BLaER1 (cell line): ENCODE measurements around the gene SALL2.

Source experiments
- H3K27ac ChIP-seq: shearing (Covaris generic); formaldehyde crosslinking; 2 replicates; pipeline ENCODE4 v1.8.1; 2022
- H3K27me3 ChIP-seq: shearing (Covaris generic); formaldehyde crosslinking; 2 replicates; pipeline ENCODE4 v1.8.1; 2022
- H3K36me3 ChIP-seq: shearing (Covaris generic); formaldehyde crosslinking; 2 replicates; pipeline ENCODE4 v1.8.1; 2022
- H3K4me1 ChIP-seq: shearing (Covaris generic); formaldehyde crosslinking; 2 replicates; pipeline ENCODE4 v1.8.1; 2022
- H3K4me2 ChIP-seq: shearing (Covaris generic); formaldehyde crosslinking; 2 replicates; pipeline ENCODE4 v1.8.1; 2022
- H3K4me3 ChIP-seq: shearing (Covaris generic); formaldehyde crosslinking; 2 replicates; pipeline ENCODE4 v1.8.1; 2022
- H3K9ac ChIP-seq: shearing (Covaris generic); formaldehyde crosslinking; 2 replicates; pipeline ENCODE4 v1.8.1; 2022
- H3K9me3 ChIP-seq: shearing (Covaris generic); formaldehyde crosslinking; 2 replicates; pipeline ENCODE4 v1.8.1; 2022
- H4K20me1 ChIP-seq: shearing (Covaris generic); formaldehyde crosslinking; 2 replicates; pipeline ENCODE4 v1.8.1; 2022
- Cebpa-rat ChIP-seq: shearing (Covaris generic); IDR thresholded peaks from 2 replicates; pipeline ENCODE4 v1.8.1; 2022

Gene SALL2

DNA sequence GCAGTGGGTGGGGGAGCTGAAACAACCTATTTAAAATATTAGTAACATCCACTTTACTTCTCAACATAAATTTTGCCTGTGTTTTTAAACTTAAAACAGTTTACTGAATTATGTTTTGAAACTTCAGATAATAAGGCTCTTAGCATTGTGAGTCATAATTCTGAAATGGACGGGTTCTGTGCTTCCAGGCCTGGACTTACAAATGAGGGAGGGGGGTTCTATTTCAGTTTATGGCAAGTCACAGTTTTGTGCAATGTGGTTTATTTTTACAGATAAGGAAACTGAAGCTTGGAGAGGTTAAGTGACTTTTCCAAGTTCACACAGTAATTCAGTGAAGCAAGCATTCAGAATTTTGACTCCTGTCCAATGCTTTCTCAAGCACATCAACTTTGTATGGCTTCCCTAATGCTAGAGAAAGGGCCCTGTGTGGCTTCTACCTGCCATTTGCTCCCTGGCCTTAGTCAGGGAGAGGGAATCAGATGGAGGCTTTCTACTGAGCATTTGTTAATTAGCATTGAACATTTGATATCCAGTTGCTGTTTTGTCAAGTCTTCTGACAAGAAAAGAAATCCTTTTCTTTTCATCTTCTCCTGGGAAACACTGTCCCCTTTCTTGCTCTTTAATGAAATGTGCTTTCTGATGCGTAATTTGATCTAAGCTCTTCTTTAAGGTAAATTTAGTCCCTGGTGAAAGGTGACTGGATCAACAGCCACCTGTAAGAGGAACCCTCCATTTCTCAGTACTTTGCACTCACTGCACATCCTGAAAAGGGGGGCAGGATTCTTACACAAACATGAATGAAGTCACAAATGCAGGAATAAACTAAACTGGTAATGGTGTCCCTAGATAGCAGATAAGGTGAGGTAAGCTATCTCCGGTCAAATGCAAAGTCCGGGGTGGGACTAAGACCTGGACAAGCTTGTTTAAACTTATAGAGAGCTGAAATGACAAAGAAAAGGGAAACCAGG, 2.5 kb upstream of the SALL2 start:
- H4K20me1 ChIP-seq: no peaks in the 10 kb centered on the region
- H3K27ac ChIP-seq: no peak overlapping the region
- no peak overlapping the region for H3K4me2 ChIP-seq
- no peaks in the 10 kb centered on the region for H3K9me3 ChIP-seq
- no peak for TF ChIP-seq Cebpa-rat
- peaks cover 10% of the 10 kb centered on the region; the same call in 1 of the 2 replicates for H3K36me3 ChIP-seq
- H3K4me3 ChIP-seq: no peak overlapping the region
- H3K9ac ChIP-seq: no peak overlapping the region
- peaks cover 27% of the 10 kb centered on the region for H3K4me1 ChIP-seq
- no peaks in the 10 kb centered on the region for H3K27me3 ChIP-seq

DNA sequence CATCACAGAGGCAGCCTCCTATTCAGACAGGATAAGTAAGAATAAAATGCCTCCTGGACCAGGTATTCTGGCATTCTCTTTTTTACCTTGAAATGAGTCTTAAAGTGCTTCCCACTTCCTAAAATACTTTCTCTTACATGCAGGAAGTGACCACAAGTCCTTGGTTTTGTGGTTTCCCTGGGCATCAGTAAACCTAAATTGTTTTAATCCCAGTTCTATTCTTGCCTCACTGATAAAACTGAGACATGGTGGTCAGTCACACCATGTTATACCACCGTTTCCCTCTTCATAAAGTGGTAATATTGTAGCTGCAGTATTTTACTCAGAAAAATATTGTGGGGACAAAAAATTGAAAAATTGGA, 1.2 kb upstream of the SALL2 start:
- H3K4me3 ChIP-seq: no peak overlapping the region

DNA sequence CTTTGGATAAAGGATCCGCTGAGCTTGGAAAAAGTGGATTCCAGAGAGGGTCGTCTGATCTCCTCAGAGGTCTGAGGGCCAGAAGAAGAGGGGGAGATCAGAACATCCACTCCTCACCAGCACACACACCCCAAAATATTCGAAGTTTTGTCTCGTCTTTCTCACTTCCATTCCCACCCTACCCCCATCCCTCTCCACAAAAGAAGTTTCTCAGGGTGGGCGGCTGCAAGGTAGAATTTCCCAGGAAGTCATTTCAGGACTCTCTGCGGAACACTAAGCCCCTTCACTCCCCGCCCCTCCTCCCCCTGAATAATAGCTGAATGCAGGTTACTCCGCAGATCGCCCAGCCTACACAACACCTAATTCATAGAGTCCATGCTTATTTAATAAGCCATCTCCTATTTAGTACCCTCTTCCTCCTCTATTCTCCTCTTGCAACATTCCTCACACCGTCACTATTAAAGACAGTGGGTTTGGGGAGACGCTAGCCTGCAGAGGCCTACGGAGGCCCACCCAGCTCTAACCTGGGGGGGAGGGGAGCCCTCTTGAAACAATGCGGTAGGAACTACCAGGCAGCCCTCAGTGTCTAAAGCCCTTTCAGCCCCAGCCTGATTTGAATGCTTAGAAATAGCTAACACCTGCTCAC, 649 bp upstream of the SALL2 start:
- no peaks in the 10 kb centered on the region for H4K20me1 ChIP-seq
- peak overlapping the region; percentile 68 for H3K27ac ChIP-seq
- peaks cover 27% of the 10 kb centered on the region for H3K4me1 ChIP-seq
- H3K36me3 ChIP-seq: peaks cover 29% of the 10 kb centered on the region; the same call in 1 of the 2 replicates
- peak overlapping the region; percentile 78 for H3K9ac ChIP-seq
- no peaks in the 10 kb centered on the region for H3K27me3 ChIP-seq
- no peak for TF ChIP-seq Cebpa-rat
- peak overlapping the region; percentile 72 for H3K4me3 ChIP-seq
- peak overlapping the region; percentile 85 for H3K4me2 ChIP-seq
- no peaks in the 10 kb centered on the region for H3K9me3 ChIP-seq

More for the DNA sequence above, 1.2 kb upstream of the SALL2 start:
- Histone ChIP-seq H3K27me3 (no peaks in the 10 kb centered on the region), H3K27ac (peak overlapping the region; percentile 68; the same call in 1 of the 2 replicates), H3K9me3 (no peaks in the 10 kb centered on the region), H3K9ac (no peak overlapping the region), H3K4me1 (peaks cover 27% of the 10 kb centered on the region), H4K20me1 (no peaks in the 10 kb centered on the region), H3K4me2 (peak overlapping the region; percentile 85), H3K36me3 (peaks cover 24% of the 10 kb centered on the region; the same call in 1 of the 2 replicates)
- TF ChIP-seq Cebpa-rat: no peak

DNA sequence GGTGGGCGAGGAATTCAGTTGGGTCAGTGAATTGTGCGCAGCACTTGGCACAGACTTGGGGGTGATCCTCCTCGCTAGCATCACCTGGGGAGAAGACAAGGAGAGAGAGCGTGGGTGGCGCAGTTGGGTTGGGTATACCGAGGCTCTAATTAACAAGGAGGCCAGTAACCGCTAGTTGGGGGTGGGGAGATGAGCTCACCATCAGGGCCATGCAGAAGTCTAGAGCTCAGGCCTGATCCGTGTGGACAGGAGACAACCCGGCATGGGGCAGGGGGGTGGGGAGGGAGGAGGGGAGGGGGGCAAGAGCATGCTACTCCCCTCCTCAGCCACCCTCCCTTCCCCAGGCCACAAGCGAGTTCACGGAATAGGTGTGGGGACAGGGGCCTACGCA, 580 bp downstream of the SALL2 start:
- H3K9ac ChIP-seq: peak overlapping the region; percentile 78
- H3K4me2 ChIP-seq: peak overlapping the region; percentile 85
- H3K36me3 ChIP-seq: peaks cover 32% of the 10 kb centered on the region; the same call in 1 of the 2 replicates
- no peaks in the 10 kb centered on the region for H3K9me3 ChIP-seq
- H4K20me1 ChIP-seq: no peaks in the 10 kb centered on the region
- peak overlapping the region; percentile 72 for H3K4me3 ChIP-seq
- H3K4me1 ChIP-seq: peaks cover 27% of the 10 kb centered on the region
- no peak for TF ChIP-seq Cebpa-rat
- no peaks in the 10 kb centered on the region for H3K27me3 ChIP-seq
- H3K27ac ChIP-seq: peak overlapping the region; percentile 68

DNA sequence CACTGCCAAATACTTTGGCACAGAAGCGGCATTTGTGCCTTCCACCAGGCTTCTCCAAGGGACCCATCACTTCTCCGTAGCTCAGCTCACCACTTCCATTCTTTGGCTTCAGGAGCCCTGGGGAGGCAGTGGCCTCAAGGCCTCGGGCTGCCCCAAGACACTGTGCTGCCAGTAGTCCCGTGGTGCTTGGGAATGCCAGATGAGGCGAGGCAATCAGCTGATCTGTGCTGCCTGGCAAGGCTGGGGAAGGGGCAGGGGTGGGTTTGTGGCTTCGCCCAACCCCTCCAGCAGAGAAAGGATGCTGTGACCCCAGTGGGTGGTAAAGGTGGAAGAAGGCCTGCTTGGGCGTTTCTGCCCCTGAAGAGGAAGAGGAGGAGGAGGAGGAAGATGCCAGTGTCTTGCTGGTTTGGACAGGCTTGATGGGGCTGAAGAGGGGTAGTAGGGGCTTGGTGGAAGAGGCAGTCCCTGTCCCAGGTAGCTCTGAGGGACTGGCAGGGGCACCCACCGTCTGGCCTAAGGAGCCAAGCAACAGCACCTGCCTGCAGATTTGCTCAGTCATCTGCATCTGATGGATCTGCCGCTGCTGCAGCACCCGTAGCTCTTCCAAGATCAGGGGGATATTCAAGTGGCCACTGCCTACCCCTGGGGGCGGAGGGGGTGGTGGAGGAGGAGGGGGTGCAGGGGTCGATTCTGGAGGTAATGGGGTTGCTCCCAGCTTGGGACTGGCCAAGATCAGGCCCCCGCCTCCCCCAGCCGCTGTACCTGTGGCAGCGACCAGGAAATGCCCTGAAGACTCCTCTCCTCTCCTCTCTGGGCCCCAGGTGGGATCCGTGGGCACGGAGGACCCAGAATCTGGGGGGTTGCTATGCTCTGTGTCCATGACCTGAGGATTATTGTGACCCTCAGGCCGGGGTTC, 1.3 kb downstream of the SALL2 start:
- Histone ChIP-seq H4K20me1 (no peaks in the 10 kb centered on the region), H3K36me3 (peaks cover 32% of the 10 kb centered on the region; the same call in 1 of the 2 replicates), H3K9ac (peak overlapping the region; percentile 78; the same call in 1 of the 2 replicates), H3K4me2 (peak overlapping the region; percentile 85), H3K4me3 (peak overlapping the region; percentile 72), H3K4me1 (peaks cover 27% of the 10 kb centered on the region), H3K27ac (0 out of 2 replicates have a peak overlapping the region, but pooled peaks have one; percentile 27), H3K9me3 (no peaks in the 10 kb centered on the region), H3K27me3 (no peaks in the 10 kb centered on the region)
- no peak for TF ChIP-seq Cebpa-rat

DNA sequence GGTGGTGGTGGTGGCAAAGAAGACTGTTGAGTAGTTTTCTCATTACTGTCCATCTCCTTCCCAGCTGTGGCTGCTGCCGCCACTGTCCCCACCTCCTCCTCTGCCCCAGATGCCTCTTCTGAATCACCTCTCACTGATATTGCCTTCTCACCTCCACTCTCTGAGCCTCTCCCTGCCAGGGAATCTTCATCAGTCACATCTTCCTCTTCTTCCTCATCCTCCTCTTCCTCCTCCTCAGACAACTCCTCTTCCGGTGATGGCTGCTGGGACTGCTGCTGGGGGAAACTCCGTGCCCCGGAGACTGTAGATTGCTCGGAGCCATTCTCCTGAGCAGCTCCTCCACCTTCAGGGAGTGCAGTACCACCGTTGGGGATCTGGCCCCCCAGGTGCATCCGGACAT, 2.9 kb downstream of the SALL2 start:
- no peak for TF ChIP-seq Cebpa-rat
- Histone ChIP-seq H4K20me1 (no peaks in the 10 kb centered on the region), H3K4me2 (no peak overlapping the region), H3K4me3 (no peak overlapping the region), H3K36me3 (peaks cover 32% of the 10 kb centered on the region; the same call in 1 of the 2 replicates), H3K4me1 (peaks cover 27% of the 10 kb centered on the region), H3K9ac (no peak overlapping the region), H3K27ac (no peak overlapping the region), H3K9me3 (no peaks in the 10 kb centered on the region), H3K27me3 (no peaks in the 10 kb centered on the region)

DNA sequence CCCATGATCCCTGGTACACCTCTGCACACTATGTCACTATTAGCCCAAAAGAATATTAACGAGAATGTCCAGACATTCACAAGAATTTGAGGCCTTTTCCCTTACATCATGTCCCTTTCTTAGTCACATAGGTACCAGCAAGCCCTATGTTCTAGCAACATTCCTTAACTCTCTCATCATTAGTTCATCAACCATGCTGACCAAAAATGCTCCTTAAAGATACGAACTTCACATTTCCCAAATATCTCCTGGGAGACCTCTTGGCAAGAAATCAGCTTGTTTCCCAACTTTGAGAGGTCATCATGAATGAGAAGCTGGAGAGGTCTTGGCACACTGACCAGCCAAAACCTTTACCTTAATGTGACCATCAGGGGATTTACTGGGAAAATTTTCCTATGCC, 4.6 kb downstream of the SALL2 start:
- TF ChIP-seq Cebpa-rat: no peak
- Histone ChIP-seq H3K27me3 (no peaks in the 10 kb centered on the region), H3K27ac (no peak overlapping the region), H3K4me3 (no peak overlapping the region), H4K20me1 (no peaks in the 10 kb centered on the region), H3K9me3 (no peaks in the 10 kb centered on the region), H3K4me1 (peaks cover 13% of the 10 kb centered on the region), H3K36me3 (peaks cover 32% of the 10 kb centered on the region; the same call in 1 of the 2 replicates), H3K9ac (no peak overlapping the region), H3K4me2 (no peak overlapping the region)

DNA sequence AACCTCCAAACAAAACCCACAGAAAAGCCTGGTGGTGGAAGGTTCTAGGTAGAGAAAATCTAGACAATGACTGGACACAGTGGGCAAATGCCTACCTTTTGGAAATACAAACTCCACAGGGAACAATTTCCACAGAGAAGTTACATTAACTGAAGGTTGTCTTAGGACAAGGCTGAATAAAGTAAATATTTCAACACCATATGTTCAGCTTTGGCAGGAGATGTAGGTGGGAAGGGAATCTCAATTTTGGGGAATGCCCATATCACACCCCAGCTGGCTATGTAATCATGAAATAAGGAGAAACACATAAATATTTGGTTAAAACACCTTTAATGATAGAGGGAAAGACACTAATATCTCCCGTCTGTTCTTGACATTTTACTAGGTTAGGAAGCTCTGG, 5.4 kb downstream of the SALL2 start:
- H3K4me3 ChIP-seq: no peak overlapping the region
- peaks cover 32% of the 10 kb centered on the region; the same call in 1 of the 2 replicates for H3K36me3 ChIP-seq
- no peak overlapping the region for H3K4me2 ChIP-seq
- no peak overlapping the region for H3K27ac ChIP-seq
- peaks cover 12% of the 10 kb centered on the region for H3K4me1 ChIP-seq
- no peak overlapping the region for H3K9ac ChIP-seq
- no peak for TF ChIP-seq Cebpa-rat
- no peaks in the 10 kb centered on the region for H3K9me3 ChIP-seq
- H3K27me3 ChIP-seq: no peaks in the 10 kb centered on the region
- H4K20me1 ChIP-seq: no peaks in the 10 kb centered on the region

DNA sequence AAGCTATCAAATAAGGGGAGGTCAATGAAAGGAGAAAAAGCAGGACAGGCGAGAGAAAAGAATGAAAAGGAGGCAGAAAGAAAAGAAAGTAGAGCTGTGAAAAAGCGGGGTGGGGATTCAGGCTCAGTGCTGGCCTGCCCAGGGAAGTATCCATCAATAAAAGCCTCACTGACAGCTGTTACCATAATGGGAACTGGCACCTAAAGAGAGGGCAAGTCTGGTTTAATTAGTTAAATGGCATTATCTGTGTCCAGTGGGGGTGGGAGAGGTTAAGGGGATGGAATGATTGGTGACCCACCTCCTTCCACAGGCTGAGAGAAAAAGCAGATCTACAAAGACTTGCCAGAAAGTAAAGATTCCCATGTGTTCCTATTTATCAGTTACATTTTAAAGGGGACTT, 7.4 kb downstream of the SALL2 start:
- no peak overlapping the region for H3K4me3 ChIP-seq
- no peak overlapping the region for H3K27ac ChIP-seq
- no peaks in the 10 kb centered on the region for H3K27me3 ChIP-seq
- no peak overlapping the region for H3K9ac ChIP-seq
- H3K4me2 ChIP-seq: no peak overlapping the region
- no peak for TF ChIP-seq Cebpa-rat
- H3K9me3 ChIP-seq: no peaks in the 10 kb centered on the region
- H4K20me1 ChIP-seq: no peaks in the 10 kb centered on the region
- H3K36me3 ChIP-seq: peaks cover 23% of the 10 kb centered on the region; the same call in 1 of the 2 replicates
- no peaks in the 10 kb centered on the region for H3K4me1 ChIP-seq
